Suprapubic skin (tissue), 4 donors: ENCODE measurements around the gene CNOT2. TPM values are rescaled to one million over a fixed set of nuclear protein-coding genes. Genes with fewer than 3 reads are reported as not detected.

Experiments used
- DNase-seq, 2 donors: peaks; one replicate each; pipeline ENCODE4 v3.0.0-alpha.2; 2019; ENCODE audit warnings: low spot score in 2 of 2
- H3K27ac ChIP-seq: fragments of 200-600 bp; sonication (generic); one replicate; pipeline ENCODE4 v1.5.1; 2019
- H3K27me3 ChIP-seq: fragments of 200-600 bp; sonication (generic); one replicate; pipeline ENCODE4 v1.5.1; 2019
- H3K36me3 ChIP-seq: fragments of 200-600 bp; sonication (generic); one replicate; pipeline ENCODE4 v1.5.1; 2019
- H3K4me1 ChIP-seq: fragments of 200-600 bp; sonication (generic); one replicate; pipeline ENCODE4 v1.5.1; 2019
- H3K4me3 ChIP-seq: fragments of 200-600 bp; sonication (generic); one replicate; pipeline ENCODE4 v1.5.1; 2019; ENCODE audit warnings: mild to moderate bottlenecking
- H3K9me3 ChIP-seq: fragments of 200-600 bp; sonication (generic); one replicate; pipeline ENCODE4 v1.5.1; 2019
- CTCF ChIP-seq, 2 donors: fragments of 200-600 bp in 1 of 2; fragments of 450-650 bp in 1 of 2; sonication (generic) in 1 of 2; IDR thresholded peaks; one replicate each; pipeline ENCODE4 v1.5.1; 2016 to 2019; ENCODE audit warnings: antibody characterized with exemption in 2 of 2, mild to moderate bottlenecking in 1 of 2, moderate library complexity in 1 of 2
- EP300 ChIP-seq: sonication (generic); formaldehyde crosslinking; IDR thresholded peaks from one replicate; pipeline ENCODE4 v1.6.1; 2017; ENCODE audit warnings: antibody characterized with exemption
- POLR2A ChIP-seq, 2 donors: fragments of 450-650 bp; IDR thresholded peaks; one replicate each; pipeline ENCODE4 v1.6.1; 2017; ENCODE audit warnings: antibody characterized with exemption in 2 of 2, mild to moderate bottlenecking in 2 of 2, moderate library complexity in 2 of 2
- POLR2AphosphoS5 ChIP-seq, 3 donors: sonication (generic); formaldehyde crosslinking; IDR thresholded peaks; one replicate each; pipeline ENCODE4 v1.6.1; 2017; ENCODE audit warnings: antibody characterized with exemption in 3 of 3
- WGBS: methylation state at CpG from one replicate; pipeline ENCODE4 v1.1.5; 2018; 5-methylcytosine and 5-hydroxymethylcytosine counted together
- total RNA-seq, 4 donors: library from RNA; depleted of rRNA; stranded (reverse); fragments of >200 nt; gene quantifications; one replicate each; pipeline ENCODE4 v1.1.0, GENCODE V29; 2016

Gene CNOT2
- total RNA-seq, 4 donors from 2014 or later: 135 to 259 (median 152) TPM

- H3K9me3 ChIP-seq: no peaks in the 10 kb centered on the region
- peaks cover 18% of the 10 kb centered on the region for H3K36me3 ChIP-seq
- no peaks in the 10 kb centered on the region for H3K27me3 ChIP-seq
- TF ChIP-seq EP300 (no peak), CTCF (IDR thresholded peaks at IDR 0.05) (no peak), POLR2AphosphoS5 (IDR thresholded peaks at IDR 0.05) (no peak), POLR2A (IDR thresholded peaks at IDR 0.05) (no peak)
- no peaks in the 10 kb centered on the region for H3K4me1 ChIP-seq
- H3K4me3 ChIP-seq: no peak overlapping the region
- no peak for DNase-seq
- no peak overlapping the region for H3K27ac ChIP-seq
Measured at GRCh38 chr12:70332236-70332635, 89.0 kb downstream of the CNOT2 start.

GRCh38 chr12:70334742-70335141, 91.5 kb downstream of the CNOT2 start:
- H3K4me1 ChIP-seq: no peaks in the 10 kb centered on the region
- 97% methylated on average over 8 of the region's 8 CpGs for WGBS
- no peak for DNase-seq
- TF ChIP-seq POLR2A (IDR thresholded peaks at IDR 0.05) (no peak), CTCF (IDR thresholded peaks at IDR 0.05) (no peak), POLR2AphosphoS5 (IDR thresholded peaks at IDR 0.05) (no peak), EP300 (no peak)
- no peak overlapping the region for H3K27ac ChIP-seq
- no peak overlapping the region for H3K4me3 ChIP-seq
- H3K27me3 ChIP-seq: no peaks in the 10 kb centered on the region
- no peaks in the 10 kb centered on the region for H3K9me3 ChIP-seq
- H3K36me3 ChIP-seq: peaks cover 42% of the 10 kb centered on the region

- Histone ChIP-seq H3K4me3 (no peak overlapping the region), H3K27me3 (no peaks in the 10 kb centered on the region), H3K27ac (no peak overlapping the region), H3K36me3 (peaks cover 75% of the 10 kb centered on the region), H3K9me3 (no peaks in the 10 kb centered on the region), H3K4me1 (no peaks in the 10 kb centered on the region)
- no peak for DNase-seq
- TF ChIP-seq POLR2AphosphoS5 (IDR thresholded peaks at IDR 0.05): no peak
- no peak for TF ChIP-seq EP300
- TF ChIP-seq POLR2A (IDR thresholded peaks at IDR 0.05): no peak
- TF ChIP-seq CTCF (IDR thresholded peaks at IDR 0.05): no peak
- 89% methylated on average over 2 of the region's 2 CpGs for WGBS
Measured at GRCh38 chr12:70338531-70338930, 95.3 kb downstream of the CNOT2 start.

GRCh38 chr12:70351076-70351475, 107.8 kb downstream of the CNOT2 start:
- H3K4me1 ChIP-seq: no peaks in the 10 kb centered on the region
- H3K27ac ChIP-seq: no peak overlapping the region
- no peaks in the 10 kb centered on the region for H3K9me3 ChIP-seq
- H3K4me3 ChIP-seq: no peak overlapping the region
- no peak for TF ChIP-seq POLR2A (IDR thresholded peaks at IDR 0.05)
- no peak for TF ChIP-seq EP300
- TF ChIP-seq POLR2AphosphoS5 (IDR thresholded peaks at IDR 0.05): no peak
- TF ChIP-seq CTCF (IDR thresholded peaks at IDR 0.05): no peak
- H3K27me3 ChIP-seq: no peaks in the 10 kb centered on the region
- 96% methylated on average over 2 of the region's 2 CpGs for WGBS
- DNase-seq: no peak
- peaks cover 34% of the 10 kb centered on the region for H3K36me3 ChIP-seq

GRCh38 chr12:70353780-70354660, 110.8 kb downstream of the CNOT2 start:
- H3K27ac ChIP-seq: no peak overlapping the region
- TF ChIP-seq CTCF (IDR thresholded peaks at IDR 0.05) (no peak), EP300 (no peak), POLR2AphosphoS5 (IDR thresholded peaks at IDR 0.05) (no peak), POLR2A (IDR thresholded peaks at IDR 0.05) (no peak)
- H3K4me1 ChIP-seq: no peaks in the 10 kb centered on the region
- no peaks in the 10 kb centered on the region for H3K27me3 ChIP-seq
- H3K9me3 ChIP-seq: no peaks in the 10 kb centered on the region
- H3K4me3 ChIP-seq: no peak overlapping the region
- peaks cover 17% of the 10 kb centered on the region for H3K36me3 ChIP-seq
- WGBS: 94% methylated on average over 6 of the region's 6 CpGs
- DNase-seq: no peak
